Measurements from ENCODE around the gene SPATS1. TPM values are rescaled to one million over a fixed set of nuclear protein-coding genes. Genes with fewer than 3 reads are reported as not detected.
A peak's percentile ranks its signal among the peaks of the same experiment; 100 is the strongest.

Gene SPATS1
- total and polyA plus RNA-seq, 2 of the 13 experiments (the other 11 are each of a cell fraction or from before 2014, with no cell fraction given): not detected

DNA sequence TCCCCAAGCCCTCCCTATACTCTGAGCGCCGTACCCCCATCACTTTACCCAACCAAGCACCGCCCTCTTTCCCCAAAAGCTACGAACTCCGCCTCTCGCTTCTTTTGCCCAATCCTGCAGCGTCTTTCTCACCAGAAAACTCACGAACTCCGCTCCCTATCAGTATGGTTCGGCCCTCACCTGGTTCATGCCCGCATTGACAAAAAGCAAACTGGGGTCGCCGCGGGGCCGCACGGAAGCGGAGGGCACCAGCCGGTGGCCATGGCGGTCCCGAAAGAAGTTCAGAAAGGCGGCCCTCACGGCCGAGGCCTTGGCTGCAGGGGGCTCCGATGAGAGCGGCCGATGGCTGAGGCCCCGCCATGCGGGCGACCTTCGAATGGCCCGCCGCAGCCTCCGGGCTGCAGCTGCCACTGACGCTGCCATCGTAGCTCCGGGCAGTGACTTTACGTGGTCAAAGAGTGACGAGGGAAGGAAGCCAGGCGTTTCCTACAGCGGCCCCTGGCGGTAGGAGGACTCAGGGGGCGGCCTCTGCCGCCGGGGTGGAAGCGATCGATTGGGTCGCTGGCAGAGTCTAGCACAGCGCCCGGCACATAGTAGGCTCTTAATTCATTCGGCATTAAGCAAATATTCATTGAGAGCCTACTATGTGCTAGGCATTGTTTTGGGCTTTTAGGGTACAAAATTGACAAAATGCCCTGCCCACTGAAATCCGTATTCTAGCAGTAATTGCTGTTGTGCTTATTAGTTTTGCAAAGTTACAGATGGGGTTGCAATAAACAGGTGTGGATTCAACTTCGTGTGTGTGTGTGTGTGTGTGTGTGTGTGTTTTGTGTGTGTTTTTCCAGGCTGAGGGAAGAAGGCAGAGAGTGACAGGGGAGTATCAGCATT lies 29.3 kb upstream of the SPATS1 start, which contains the start of gene AARS2 (continued):
- TF ChIP-seq, protein P1, sequence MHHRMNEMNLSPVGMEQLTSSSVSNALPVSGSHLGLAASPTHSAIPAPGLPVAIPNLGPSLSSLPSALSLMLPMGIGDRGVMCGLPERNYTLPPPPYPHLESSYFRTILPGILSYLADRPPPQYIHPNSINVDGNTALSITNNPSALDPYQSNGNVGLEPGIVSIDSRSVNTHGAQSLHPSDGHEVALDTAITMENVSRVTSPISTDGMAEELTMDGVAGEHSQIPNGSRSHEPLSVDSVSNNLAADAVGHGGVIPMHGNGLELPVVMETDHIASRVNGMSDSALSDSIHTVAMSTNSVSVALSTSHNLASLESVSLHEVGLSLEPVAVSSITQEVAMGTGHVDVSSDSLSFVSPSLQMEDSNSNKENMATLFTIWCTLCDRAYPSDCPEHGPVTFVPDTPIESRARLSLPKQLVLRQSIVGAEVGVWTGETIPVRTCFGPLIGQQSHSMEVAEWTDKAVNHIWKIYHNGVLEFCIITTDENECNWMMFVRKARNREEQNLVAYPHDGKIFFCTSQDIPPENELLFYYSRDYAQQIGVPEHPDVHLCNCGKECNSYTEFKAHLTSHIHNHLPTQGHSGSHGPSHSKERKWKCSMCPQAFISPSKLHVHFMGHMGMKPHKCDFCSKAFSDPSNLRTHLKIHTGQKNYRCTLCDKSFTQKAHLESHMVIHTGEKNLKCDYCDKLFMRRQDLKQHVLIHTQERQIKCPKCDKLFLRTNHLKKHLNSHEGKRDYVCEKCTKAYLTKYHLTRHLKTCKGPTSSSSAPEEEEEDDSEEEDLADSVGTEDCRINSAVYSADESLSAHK (CRISPR knock-in tag; IDR thresholded peaks at IDR 0.05; ENCODE audit: borderline replicate concordance): peak; percentile 58; the same call in 1 of the 2 replicates
- TF ChIP-seq ZNF430 (CRISPR knock-in tag; IDR thresholded peaks at IDR 0.05) (peak; percentile 91), ZNF720 (CRISPR knock-in tag; IDR thresholded peaks at IDR 0.05) (no peak), TARDBP (CRISPR knock-in tag; IDR thresholded peaks at IDR 0.05) (peak; percentile 97), ZNF124 (CRISPR knock-in tag; IDR thresholded peaks at IDR 0.05) (peak; percentile 99), KLF13 (CRISPR knock-in tag; IDR thresholded peaks at IDR 0.05) (peak; percentile 87; the same call in 1 of the 2 replicates), NCOA1 (CRISPR knock-in tag; IDR thresholded peaks at IDR 0.05) (peak; percentile 79; the same call in 1 of the 2 replicates), RXRB (CRISPR knock-in tag; IDR thresholded peaks at IDR 0.05; ENCODE audit: borderline replicate concordance) (peak; percentile 92), RAD21 (CRISPR knock-in tag; IDR thresholded peaks at IDR 0.05) (peak; percentile 69), TBP (CRISPR knock-in tag; IDR thresholded peaks at IDR 0.05) (no peak), ZBTB42 (CRISPR knock-in tag; IDR thresholded peaks at IDR 0.05) (no peak; the same call in 1 of the 2 replicates), ZFP36L2 (CRISPR knock-in tag; IDR thresholded peaks at IDR 0.05) (peak; percentile 87; the same call in 1 of the 2 replicates), FOXA3 (CRISPR knock-in tag; IDR thresholded peaks at IDR 0.05) (peak; percentile 87), TEAD2 (CRISPR knock-in tag; IDR thresholded peaks at IDR 0.05) (no peak), ZNF530 (CRISPR knock-in tag; IDR thresholded peaks at IDR 0.05; ENCODE audit: low read depth) (no peak), ZNF709 (CRISPR knock-in tag; IDR thresholded peaks at IDR 0.05) (0 out of 2 replicates have a peak, but pooled peaks have one; percentile 64), HNF4G (IDR thresholded peaks at IDR 0.05; ENCODE audit: borderline replicate concordance, low read depth, low read length) (peak; percentile 51; the same call in 1 of the 2 replicates), HNF4G (CRISPR knock-in tag; IDR thresholded peaks at IDR 0.05; ENCODE audit: borderline replicate concordance, low read depth) (peak; percentile 76; the same call in 1 of the 2 replicates), CENPX (CRISPR knock-in tag; IDR thresholded peaks at IDR 0.05) (no peak), HDAC2 (CRISPR knock-in tag; IDR thresholded peaks at IDR 0.05) (peak; percentile 97), SETDB1 (CRISPR knock-in tag; IDR thresholded peaks at IDR 0.05; ENCODE audit: borderline replicate concordance) (no peak), CCAR2 (optimal IDR thresholded peaks at IDR 0.05; ENCODE audit: low read depth, low read length) (peak; percentile 86)
- TF ChIP-seq, protein P2, sequence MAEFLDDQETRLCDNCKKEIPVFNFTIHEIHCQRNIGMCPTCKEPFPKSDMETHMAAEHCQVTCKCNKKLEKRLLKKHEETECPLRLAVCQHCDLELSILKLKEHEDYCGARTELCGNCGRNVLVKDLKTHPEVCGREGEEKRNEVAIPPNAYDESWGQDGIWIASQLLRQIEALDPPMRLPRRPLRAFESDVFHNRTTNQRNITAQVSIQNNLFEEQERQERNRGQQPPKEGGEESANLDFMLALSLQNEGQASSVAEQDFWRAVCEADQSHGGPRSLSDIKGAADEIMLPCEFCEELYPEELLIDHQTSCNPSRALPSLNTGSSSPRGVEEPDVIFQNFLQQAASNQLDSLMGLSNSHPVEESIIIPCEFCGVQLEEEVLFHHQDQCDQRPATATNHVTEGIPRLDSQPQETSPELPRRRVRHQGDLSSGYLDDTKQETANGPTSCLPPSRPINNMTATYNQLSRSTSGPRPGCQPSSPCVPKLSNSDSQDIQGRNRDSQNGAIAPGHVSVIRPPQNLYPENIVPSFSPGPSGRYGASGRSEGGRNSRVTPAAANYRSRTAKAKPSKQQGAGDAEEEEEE (CRISPR knock-in tag; IDR thresholded peaks at IDR 0.05; ENCODE audit: borderline replicate concordance): no peak
- TF ChIP-seq, protein P3, sequence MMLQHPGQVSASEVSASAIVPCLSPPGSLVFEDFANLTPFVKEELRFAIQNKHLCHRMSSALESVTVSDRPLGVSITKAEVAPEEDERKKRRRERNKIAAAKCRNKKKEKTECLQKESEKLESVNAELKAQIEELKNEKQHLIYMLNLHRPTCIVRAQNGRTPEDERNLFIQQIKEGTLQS (CRISPR knock-in tag; IDR thresholded peaks at IDR 0.05): peak; percentile 80
- TF ChIP-seq, protein P4, sequence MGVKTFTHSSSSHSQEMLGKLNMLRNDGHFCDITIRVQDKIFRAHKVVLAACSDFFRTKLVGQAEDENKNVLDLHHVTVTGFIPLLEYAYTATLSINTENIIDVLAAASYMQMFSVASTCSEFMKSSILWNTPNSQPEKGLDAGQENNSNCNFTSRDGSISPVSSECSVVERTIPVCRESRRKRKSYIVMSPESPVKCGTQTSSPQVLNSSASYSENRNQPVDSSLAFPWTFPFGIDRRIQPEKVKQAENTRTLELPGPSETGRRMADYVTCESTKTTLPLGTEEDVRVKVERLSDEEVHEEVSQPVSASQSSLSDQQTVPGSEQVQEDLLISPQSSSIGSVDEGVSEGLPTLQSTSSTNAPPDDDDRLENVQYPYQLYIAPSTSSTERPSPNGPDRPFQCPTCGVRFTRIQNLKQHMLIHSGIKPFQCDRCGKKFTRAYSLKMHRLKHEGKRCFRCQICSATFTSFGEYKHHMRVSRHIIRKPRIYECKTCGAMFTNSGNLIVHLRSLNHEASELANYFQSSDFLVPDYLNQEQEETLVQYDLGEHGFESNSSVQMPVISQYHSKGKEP (CRISPR knock-in tag; IDR thresholded peaks at IDR 0.05): peak; percentile 90; the same call in 1 of the 2 replicates

All from HepG2 (cell line).